ENCODE results near the gene DDX19B. TPM values are rescaled to one million over a fixed set of nuclear protein-coding genes. Genes with fewer than 3 reads are reported as not detected.
"Not testable (repeated sequence)": the region's sequence is repeated elsewhere in the genome, so short reads cannot be mapped to it uniquely, and the experiment has no call there.

The DDX19B gene
- 16.7 and 31.8 TPM in 2 replicates for total RNA-seq (2014; rRNA removed; shearing (Covaris generic))
- polyA plus RNA-seq (2016; fragmentation: Nextera tagmentation; extraction: Ambion mirVana) = 33.0 and 33.2 TPM in 2 replicates

DNA sequence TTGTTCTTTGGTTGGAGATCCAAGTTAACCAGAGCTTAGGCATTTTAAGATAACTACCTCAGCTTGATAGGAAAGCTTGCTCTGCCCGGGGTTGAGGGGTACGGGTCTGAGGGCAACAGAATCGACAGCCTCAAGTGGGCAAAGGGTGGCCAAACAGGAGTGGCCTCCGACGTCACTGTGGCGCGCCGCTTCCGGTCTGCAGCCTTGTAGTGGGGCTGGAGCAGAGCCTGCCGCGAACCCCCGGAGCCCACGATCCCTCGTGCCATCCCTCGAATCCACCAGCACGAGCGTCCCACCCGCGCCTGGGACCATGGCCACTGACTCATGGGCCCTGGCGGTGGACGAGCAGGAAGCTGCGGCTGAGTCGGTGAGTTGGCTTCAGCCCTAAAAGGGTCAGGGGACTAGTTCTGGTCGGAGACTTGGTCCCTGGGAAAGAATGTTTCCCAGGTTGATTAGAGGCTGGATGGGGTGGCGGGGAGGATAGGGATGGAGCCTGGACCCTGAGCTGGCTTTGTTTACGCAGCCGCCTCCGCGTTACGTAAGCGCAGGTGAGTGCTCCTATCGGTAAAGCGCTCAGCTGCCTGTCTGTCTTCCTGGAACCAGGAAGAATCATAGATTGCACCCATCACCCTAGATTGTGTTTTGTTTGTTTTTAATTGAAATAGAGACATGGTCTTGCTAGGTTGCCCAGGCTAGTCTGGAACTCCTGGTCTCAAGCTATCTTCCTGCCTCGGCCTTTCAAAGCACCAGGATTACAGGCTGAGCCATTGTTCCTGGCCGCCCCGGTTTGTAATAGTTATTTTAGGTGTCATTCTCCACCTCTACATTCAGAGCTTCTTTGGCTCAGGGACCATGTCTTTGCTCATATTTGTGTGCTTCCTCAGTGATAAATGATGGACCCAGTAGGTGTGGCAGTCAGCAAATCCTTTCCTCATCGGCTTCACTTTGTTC lies at the start of gene DDX19B:
DDX19B (plus strand) TSS at position 199 of the 951 bp plus-strand sequence; CDS start at position 311, 112 bp downstream.
- WGBS, 2 experiments (ENCODE audit: low coverage in 1 of 2, low lambda C conversion rate in 2 of 2, missing lambda C conversion rate in 2 of 2) = 1 to 2% methylated on average over 37 of the region's 37 CpGs
- Histone ChIP-seq H3K9ac (peak within 1 kb of the TSS; percentile 94), H3K36me3 (ENCODE audit: low read depth) (peaks cover 5% of the 10 kb centered on the region; the same call in 1 of the 2 replicates), H3K27ac (peak within 1 kb of the TSS; percentile 78), H3K4me2 (ENCODE audit: unreplicated experiment) (peak within 1 kb of the TSS; percentile 69), H3F3A (ENCODE audit: insufficient read depth) (peaks cover 3% of the 10 kb centered on the region; the same call in 1 of the 2 replicates), H2AFZ (peak within 1 kb of the TSS; percentile 90), H3K9me3 (ENCODE audit: low read depth) (no peaks in the 10 kb centered on the region), H3K4me3 (peak within 1 kb of the TSS; percentile 84), H3K9me2 (ENCODE audit: insufficient read depth) (no peaks in the 10 kb centered on the region), H3K27me3 (replicated peaks; ENCODE audit: insufficient read depth) (no peaks in the 10 kb centered on the region), H3K79me2 (ENCODE audit: insufficient read depth) (peaks cover 69% of the 10 kb centered on the region), H4K20me1 (ENCODE audit: insufficient read depth) (no peaks in the 10 kb centered on the region), H3K4me1 (ENCODE audit: insufficient read depth) (peaks cover 5% of the 10 kb centered on the region; the same call in 1 of the 2 replicates)
- in situ Hi-C loops (cut with MboI) = no loop called here
- peak; percentile 83 for DNase-seq
- no peak for TF ChIP-seq EZH2 (IDR thresholded peaks at IDR 0.05; ENCODE audit: insufficient read depth, poor library complexity, severe bottlenecking)
- no peak for TF ChIP-seq EZH2phosphoT487 (IDR thresholded peaks at IDR 0.05; ENCODE audit: insufficient read depth, low read depth)

- not testable (repeated sequence) for H3K4me3 ChIP-seq
Observed at GRCh38 chr16:70249697-70250096, 49.3 kb upstream of the DDX19B start.

DNA sequence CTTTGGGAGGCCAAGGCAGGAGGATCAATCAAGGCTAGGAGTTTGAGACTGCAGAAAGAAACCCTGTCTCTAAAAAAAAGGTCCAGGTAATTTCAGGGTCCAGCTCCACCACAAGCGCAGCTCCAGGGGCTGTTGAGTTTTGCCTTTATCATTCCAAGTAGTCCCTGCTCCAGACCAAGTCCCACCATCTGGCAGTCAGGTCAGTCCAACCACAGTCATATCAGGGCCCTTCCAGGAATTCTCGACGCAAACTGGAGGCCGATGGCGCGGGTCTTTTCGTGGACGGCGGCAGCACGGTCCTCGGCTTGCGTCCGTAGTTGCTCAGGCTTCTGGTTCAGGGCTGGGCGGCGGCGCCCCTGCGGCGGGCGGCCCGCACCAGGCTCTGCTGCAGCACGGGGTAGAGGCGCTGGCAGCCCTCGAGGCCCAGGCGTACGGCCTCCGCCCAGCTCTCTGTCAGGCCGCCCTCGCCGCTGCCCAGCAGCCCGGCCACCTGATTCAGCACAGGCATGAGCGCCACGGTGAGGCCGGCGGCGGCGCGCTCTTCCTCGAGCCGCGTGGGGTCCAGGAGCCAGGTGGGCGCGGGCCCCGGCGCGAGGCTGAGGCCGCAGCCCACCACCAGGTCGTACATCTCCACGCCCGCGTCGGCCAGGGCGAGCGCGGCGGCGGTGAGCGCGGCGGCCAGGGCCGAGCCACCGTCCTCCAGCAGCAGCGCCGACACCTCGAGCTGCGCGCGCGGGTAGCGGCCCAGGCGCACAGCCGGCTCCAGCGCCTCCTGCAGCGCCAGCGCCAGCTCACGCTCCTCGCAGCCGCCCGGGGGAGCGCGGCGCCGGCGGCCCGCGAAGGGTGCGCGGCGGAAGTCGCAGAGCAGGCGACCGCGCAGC lies 48.0 kb upstream of the DDX19B start:
- H4K20me1 ChIP-seq (ENCODE audit: insufficient read depth) = 0 out of 2 replicates have a peak, but pooled peaks cover 4% of the 10 kb centered on the region
- H3K9me2 ChIP-seq (ENCODE audit: insufficient read depth) = no peaks in the 10 kb centered on the region
- peaks cover 35% of the 10 kb centered on the region for H3K36me3 ChIP-seq (ENCODE audit: low read depth)
- in situ Hi-C loops (cut with MboI) = no loop called here
- H3K79me2 ChIP-seq (ENCODE audit: insufficient read depth) = peaks cover 44% of the 10 kb centered on the region
- H3F3A ChIP-seq (ENCODE audit: insufficient read depth) = peaks cover 37% of the 10 kb centered on the region
- H3K4me1 ChIP-seq (ENCODE audit: insufficient read depth) = peaks cover 9% of the 10 kb centered on the region
- TF ChIP-seq EZH2phosphoT487 (IDR thresholded peaks at IDR 0.05; ENCODE audit: insufficient read depth, low read depth) = no peak
- no peak for TF ChIP-seq EZH2 (IDR thresholded peaks at IDR 0.05; ENCODE audit: insufficient read depth, poor library complexity, severe bottlenecking)
- H3K9me3 ChIP-seq (ENCODE audit: low read depth) = no peaks in the 10 kb centered on the region
- H3K27ac ChIP-seq = peak overlapping the region; percentile 84
- peak overlapping the region; percentile 87 for H3K4me2 ChIP-seq (ENCODE audit: unreplicated experiment)
- H3K4me3 ChIP-seq = peak overlapping the region; percentile 75
- H2AFZ ChIP-seq = no peak overlapping the region
- no peaks in the 10 kb centered on the region for H3K27me3 ChIP-seq (replicated peaks; ENCODE audit: insufficient read depth)
- 2 to 3% methylated on average over 49 to 81 of the region's 92 CpGs for WGBS, 2 experiments (ENCODE audit: low coverage in 1 of 2, low lambda C conversion rate in 2 of 2, missing lambda C conversion rate in 2 of 2)
- H3K9ac ChIP-seq = peak overlapping the region; percentile 75
- peak; percentile 79 for DNase-seq

More at GRCh38 chr16:70249697-70250096, 49.3 kb upstream of the DDX19B start:
- H4K20me1 ChIP-seq (ENCODE audit: insufficient read depth); H3K9ac ChIP-seq; H2AFZ ChIP-seq; in situ Hi-C loops (cut with MboI); H3K27ac ChIP-seq; H3K27me3 ChIP-seq (replicated peaks; ENCODE audit: insufficient read depth); H3K9me2 ChIP-seq (ENCODE audit: insufficient read depth); H3K9me3 ChIP-seq (ENCODE audit: low read depth); H3K4me1 ChIP-seq (ENCODE audit: insufficient read depth); DNase-seq: not testable (repeated sequence)
- H3K4me2 ChIP-seq (ENCODE audit: unreplicated experiment) = peak overlapping the region; percentile 87
- peaks cover 30% of the 10 kb centered on the region for H3K36me3 ChIP-seq (ENCODE audit: low read depth)
- peaks cover 28% of the 10 kb centered on the region for H3F3A ChIP-seq (ENCODE audit: insufficient read depth)
- peaks cover 49% of the 10 kb centered on the region for H3K79me2 ChIP-seq (ENCODE audit: insufficient read depth)
- 83 to 84% methylated on average over 4 of the region's 4 CpGs for WGBS, 2 experiments (ENCODE audit: low coverage in 1 of 2, low lambda C conversion rate in 2 of 2, missing lambda C conversion rate in 2 of 2)
